ENCODE data around the gene C15orf39.

Gene C15orf39

DNA sequence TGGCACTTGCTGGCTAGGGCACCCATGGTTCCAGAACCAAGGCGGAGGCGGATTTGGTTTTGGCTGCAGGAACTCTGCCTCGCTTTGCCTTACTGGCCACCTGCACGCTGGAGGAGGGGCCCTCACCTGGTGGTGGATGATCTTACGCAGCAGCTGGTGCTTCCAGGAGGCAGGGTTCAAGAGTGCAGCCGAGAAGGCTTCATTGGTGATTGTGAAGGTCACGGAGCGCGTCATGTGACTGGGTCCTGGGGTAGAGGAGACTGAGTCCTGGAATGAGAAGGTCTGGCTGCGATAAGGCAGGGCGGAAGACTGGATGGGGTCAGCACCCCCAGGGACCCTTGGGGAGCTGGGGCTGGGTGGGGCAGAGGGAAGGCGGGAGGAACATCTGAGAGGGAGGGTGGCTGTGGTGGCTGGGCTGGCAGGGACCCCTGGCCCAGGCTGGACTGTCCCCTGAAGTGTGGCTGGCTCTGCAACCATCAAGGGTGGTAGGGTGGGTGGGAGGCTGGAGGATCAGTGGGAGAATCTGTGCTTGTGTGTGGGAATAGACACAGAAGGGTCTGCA is 30.7 kb downstream of the C15orf39 start:
- DNase-seq = no peak

DNA sequence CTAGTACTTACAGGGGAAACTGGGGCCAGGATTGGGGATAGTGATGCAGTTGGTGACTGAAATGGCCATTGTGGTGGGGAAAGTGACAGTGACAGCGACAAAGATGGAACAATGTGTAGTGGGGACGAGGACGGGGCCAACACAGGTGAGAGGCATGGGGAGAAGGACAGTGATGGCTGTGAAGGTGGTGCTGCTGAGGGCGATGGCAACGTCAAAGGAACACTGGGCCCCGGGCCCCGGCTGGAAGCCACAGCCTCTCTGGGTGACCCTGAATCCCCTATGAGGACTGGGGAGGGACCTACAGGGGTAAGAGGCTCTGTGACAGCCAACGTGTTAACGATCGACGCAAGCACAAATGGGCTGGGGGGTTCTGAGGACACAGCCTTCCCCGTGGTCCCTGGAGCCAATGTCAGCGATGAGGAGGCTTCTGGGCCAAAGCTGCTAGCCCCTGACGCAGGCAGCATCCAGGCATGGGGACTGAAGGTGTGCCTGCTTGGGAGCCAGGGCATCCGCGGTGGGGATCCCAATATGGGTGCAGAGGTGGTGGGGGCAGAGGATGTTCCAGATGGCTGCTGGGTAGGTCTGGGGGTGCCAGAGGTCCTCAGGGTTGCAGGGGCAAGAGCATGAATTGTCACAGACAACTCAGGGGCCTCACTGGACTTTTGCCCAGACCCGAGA is 31.3 kb downstream of the C15orf39 start:
- no peak overlapping the region for H3K27ac Mint-ChIP-seq
- H3K4me1 Mint-ChIP-seq = peaks cover 12% of the 10 kb centered on the region
- TF ChIP-seq CTCF (IDR thresholded peaks at IDR 0.05) = no peak
- no peak for DNase-seq
- no peak overlapping the region for H3K4me3 Mint-ChIP-seq
- no peaks in the 10 kb centered on the region for H3K9me3 Mint-ChIP-seq
- peaks cover 12% of the 10 kb centered on the region for H3K27me3 Mint-ChIP-seq (ENCODE audit: low read depth, poor library complexity)
- no peaks in the 10 kb centered on the region for H3K36me3 Mint-ChIP-seq (ENCODE audit: low read depth)

More for the DNA sequence above, 30.7 kb downstream of the C15orf39 start:
- Mint-ChIP-seq H3K27ac (no peak overlapping the region), H3K9me3 (no peaks in the 10 kb centered on the region), H3K36me3 (ENCODE audit: low read depth) (no peaks in the 10 kb centered on the region), H3K4me1 (peaks cover 15% of the 10 kb centered on the region), H3K27me3 (ENCODE audit: low read depth, poor library complexity) (peaks cover 14% of the 10 kb centered on the region), H3K4me3 (no peak overlapping the region)
- no peak for TF ChIP-seq CTCF (IDR thresholded peaks at IDR 0.05)

DNA sequence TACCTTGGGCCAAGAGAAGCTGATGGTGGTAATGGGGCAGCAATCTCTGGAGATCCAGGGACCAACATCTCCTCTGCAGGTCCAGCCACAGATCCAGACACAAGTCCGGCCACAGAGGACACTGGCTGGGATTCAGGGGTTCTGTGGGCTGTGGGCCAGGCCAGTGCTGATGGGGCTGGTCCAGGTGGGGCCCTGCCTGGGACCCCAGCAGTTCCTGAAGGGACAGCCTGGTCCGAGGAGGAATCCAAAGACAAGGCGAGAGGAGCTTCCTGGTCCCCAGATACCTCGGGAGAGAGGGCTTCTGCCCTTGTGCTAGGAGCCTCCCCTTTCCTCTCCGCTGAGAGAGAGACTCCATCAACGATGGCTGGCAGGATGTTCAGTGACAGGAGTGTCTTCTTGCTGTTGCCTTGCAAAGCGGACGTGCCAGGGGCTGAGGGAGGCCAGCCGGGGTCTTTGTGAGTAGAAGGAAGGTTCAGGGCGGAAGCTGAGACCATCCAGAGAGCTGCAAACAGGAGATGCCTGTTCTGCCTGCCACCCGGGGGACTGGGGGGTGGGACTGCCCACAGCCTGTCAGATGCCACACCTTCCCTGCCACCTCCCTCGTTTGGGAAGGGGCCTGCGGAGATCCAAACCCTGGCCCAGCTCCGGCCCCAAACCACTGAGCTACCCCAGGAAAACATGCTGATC is 32.0 kb downstream of the C15orf39 start:
- TF ChIP-seq CTCF (IDR thresholded peaks at IDR 0.05) = no peak
- Mint-ChIP-seq H3K9me3 (no peaks in the 10 kb centered on the region), H3K4me3 (no peak overlapping the region), H3K4me1 (peaks cover 9% of the 10 kb centered on the region), H3K36me3 (ENCODE audit: low read depth) (no peaks in the 10 kb centered on the region), H3K27me3 (ENCODE audit: low read depth, poor library complexity) (peaks cover 13% of the 10 kb centered on the region), H3K27ac (no peak overlapping the region)
- no peak for DNase-seq

DNA sequence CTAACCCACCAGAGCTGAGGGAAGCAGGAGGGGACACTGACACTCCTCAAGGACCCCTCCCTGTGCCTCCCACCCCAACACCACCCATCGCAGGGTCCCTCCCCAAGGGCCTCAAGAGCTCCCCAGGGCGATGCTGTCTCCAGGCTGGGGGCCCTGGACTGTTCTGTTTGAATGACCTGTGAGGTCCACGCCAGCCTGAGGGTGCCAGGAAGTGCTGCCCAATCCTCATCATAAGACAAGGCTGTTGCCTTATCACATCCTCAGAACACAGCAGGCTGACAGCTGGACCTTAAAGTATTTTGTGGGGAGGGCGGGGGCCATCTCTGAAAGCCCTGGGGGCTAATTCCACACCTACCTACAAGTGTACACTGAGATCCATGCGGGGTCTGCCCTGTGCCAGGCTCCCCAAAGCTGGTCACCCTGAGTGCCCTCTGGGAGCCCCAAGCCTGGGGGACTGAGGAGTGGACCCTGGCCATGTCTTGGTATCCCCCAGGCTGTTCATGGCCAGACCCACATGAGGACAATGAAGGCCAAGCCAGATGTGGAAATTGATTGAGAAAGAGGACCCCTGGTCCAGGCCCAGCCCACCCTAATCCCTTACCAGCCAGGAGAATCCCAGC is 32.6 kb downstream of the C15orf39 start:
- TF ChIP-seq CTCF (IDR thresholded peaks at IDR 0.05) = no peak

DNA sequence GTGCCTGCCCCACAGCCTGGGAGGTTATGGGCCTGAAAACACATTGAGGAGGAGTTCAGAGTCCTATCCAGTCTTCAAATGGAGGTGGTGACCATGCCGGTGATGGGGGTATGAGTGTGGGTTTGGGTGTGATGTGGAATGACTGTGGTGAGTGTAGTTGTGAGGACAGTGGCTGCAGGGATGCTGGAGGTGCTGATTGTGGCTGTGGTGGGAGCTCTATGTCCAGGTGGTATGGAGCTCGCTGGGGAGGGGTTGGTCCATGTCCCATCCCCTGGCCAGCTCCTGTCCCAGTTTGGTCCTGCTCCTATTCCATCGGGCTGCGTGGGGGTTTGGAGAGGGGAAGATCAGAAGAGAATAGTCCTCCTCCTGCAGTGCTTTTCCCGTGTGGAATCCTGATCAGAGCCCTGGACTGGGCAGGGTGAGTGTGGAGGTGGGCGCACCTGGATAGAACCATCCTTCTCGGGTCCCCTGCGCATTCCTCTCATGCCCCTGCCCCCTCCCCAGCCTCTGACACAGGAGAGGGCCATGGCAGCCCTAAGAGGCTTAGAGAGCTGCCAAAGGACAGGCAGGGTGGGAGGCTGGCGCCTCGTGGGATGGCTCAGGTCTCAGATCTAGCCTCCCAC is 33.5 kb downstream of the C15orf39 start:
- no peak overlapping the region for H3K27ac Mint-ChIP-seq
- no peaks in the 10 kb centered on the region for H3K36me3 Mint-ChIP-seq (ENCODE audit: low read depth)
- no peak overlapping the region for H3K4me3 Mint-ChIP-seq
- H3K4me1 Mint-ChIP-seq = peaks cover 6% of the 10 kb centered on the region
- TF ChIP-seq CTCF (IDR thresholded peaks at IDR 0.05) = no peak
- DNase-seq = no peak
- H3K9me3 Mint-ChIP-seq = no peaks in the 10 kb centered on the region
- peaks cover 19% of the 10 kb centered on the region for H3K27me3 Mint-ChIP-seq (ENCODE audit: low read depth, poor library complexity)

More for the DNA sequence above, 32.6 kb downstream of the C15orf39 start:
- Mint-ChIP-seq H3K9me3 (no peaks in the 10 kb centered on the region), H3K27me3 (ENCODE audit: low read depth, poor library complexity) (peaks cover 16% of the 10 kb centered on the region), H3K36me3 (ENCODE audit: low read depth) (no peaks in the 10 kb centered on the region), H3K27ac (no peak overlapping the region), H3K4me3 (no peak overlapping the region), H3K4me1 (peaks cover 9% of the 10 kb centered on the region)
- no peak for DNase-seq
